Measurements from ENCODE around the gene SDC4.

- TF ChIP-seq CTCF (IDR thresholded peaks at IDR 0.05; ENCODE audit: low read depth, low read length, missing input control) (no peak), JUND (IDR thresholded peaks at IDR 0.05) (no peak), ATF3 (IDR thresholded peaks at IDR 0.05) (no peak), REST (IDR thresholded peaks at IDR 0.05) (no peak), RXRA (IDR thresholded peaks at IDR 0.05) (no peak), YY1 (IDR thresholded peaks at IDR 0.05) (no peak)
Observed at GRCh38 chr20:45353746-45354145, 5.5 kb upstream of the SDC4 start.
